Ishikawa (cell line): ENCODE data around the gene TNS3.

Experiments used
- CEBPB ChIP-seq: IDR thresholded peaks from 2 replicates; pipeline ENCODE4 v1.6.1; 2012
- CREB1 ChIP-seq: IDR thresholded peaks from 2 replicates; pipeline ENCODE4 v1.6.1; 2012; ENCODE audit warnings: low read depth
- EGR1 ChIP-seq: IDR thresholded peaks from 2 replicates; pipeline ENCODE4 v1.6.1; 2012
- EP300 ChIP-seq: IDR thresholded peaks from 2 replicates; pipeline ENCODE4 v1.6.1; 2012; ENCODE audit warnings: borderline replicate concordance
- NFIC ChIP-seq: IDR thresholded peaks from 2 replicates; pipeline ENCODE4 v1.6.1; 2012
- RAD21 ChIP-seq: IDR thresholded peaks from 2 replicates; pipeline ENCODE4 v1.6.1; 2012; ENCODE audit warnings: low read depth
- TAF1 ChIP-seq: IDR thresholded peaks from 2 replicates; pipeline ENCODE4 v1.6.1; 2012; ENCODE audit warnings: low read depth, mild to moderate bottlenecking
- TEAD4 ChIP-seq: IDR thresholded peaks from 2 replicates; pipeline ENCODE4 v1.6.1; 2012
- YY1 ChIP-seq: IDR thresholded peaks from 2 replicates; pipeline ENCODE4 v1.6.1; 2012; ENCODE audit warnings: low read depth
- ZBTB7A ChIP-seq: IDR thresholded peaks from 2 replicates; pipeline ENCODE4 v1.6.1; 2012; ENCODE audit warnings: low read depth
- TF ChIP-seq, protein P1 (sequence below): IDR thresholded peaks from 2 replicates; pipeline ENCODE4 v1.6.1; 2012; ENCODE audit warnings: low read depth, mild to moderate bottlenecking
- TF ChIP-seq, protein P2 (sequence below): IDR thresholded peaks from 2 replicates; pipeline ENCODE4 v1.6.1; 2012
- TF ChIP-seq, protein P3 (sequence below): IDR thresholded peaks from 2 replicates; pipeline ENCODE4 v1.6.1; 2012

DNA sequence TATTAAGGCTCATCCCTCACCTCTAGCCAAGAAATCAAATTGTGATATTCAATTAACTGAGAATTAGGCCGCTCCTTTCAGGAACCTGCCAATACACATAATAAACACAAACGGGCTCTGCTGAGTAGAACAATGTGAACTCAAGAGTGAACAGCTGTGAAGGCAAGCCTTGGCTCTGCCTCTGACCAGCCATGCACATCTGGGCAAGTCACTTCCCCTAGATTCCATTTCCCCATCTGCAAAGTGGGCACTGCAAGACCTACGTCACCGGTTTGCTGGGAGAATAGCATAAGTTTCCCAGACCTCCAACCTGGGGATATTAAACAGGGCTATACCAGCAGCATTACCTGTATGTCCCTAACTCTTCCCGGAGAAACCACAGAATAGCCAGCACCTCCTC, 355.2 kb downstream of the TNS3 start:
- TF ChIP-seq EP300 (no peak), CREB1 (no peak), YY1 (no peak), TAF1 (no peak), EGR1 (no peak), CEBPB (no peak), TEAD4 (no peak), RAD21 (no peak), NFIC (no peak), ZBTB7A (no peak)
- TF ChIP-seq, protein P1, sequence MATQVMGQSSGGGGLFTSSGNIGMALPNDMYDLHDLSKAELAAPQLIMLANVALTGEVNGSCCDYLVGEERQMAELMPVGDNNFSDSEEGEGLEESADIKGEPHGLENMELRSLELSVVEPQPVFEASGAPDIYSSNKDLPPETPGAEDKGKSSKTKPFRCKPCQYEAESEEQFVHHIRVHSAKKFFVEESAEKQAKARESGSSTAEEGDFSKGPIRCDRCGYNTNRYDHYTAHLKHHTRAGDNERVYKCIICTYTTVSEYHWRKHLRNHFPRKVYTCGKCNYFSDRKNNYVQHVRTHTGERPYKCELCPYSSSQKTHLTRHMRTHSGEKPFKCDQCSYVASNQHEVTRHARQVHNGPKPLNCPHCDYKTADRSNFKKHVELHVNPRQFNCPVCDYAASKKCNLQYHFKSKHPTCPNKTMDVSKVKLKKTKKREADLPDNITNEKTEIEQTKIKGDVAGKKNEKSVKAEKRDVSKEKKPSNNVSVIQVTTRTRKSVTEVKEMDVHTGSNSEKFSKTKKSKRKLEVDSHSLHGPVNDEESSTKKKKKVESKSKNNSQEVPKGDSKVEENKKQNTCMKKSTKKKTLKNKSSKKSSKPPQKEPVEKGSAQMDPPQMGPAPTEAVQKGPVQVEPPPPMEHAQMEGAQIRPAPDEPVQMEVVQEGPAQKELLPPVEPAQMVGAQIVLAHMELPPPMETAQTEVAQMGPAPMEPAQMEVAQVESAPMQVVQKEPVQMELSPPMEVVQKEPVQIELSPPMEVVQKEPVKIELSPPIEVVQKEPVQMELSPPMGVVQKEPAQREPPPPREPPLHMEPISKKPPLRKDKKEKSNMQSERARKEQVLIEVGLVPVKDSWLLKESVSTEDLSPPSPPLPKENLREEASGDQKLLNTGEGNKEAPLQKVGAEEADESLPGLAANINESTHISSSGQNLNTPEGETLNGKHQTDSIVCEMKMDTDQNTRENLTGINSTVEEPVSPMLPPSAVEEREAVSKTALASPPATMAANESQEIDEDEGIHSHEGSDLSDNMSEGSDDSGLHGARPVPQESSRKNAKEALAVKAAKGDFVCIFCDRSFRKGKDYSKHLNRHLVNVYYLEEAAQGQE = no peak
- TF ChIP-seq, protein P2, sequence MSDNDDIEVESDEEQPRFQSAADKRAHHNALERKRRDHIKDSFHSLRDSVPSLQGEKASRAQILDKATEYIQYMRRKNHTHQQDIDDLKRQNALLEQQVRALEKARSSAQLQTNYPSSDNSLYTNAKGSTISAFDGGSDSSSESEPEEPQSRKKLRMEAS = no peak
- TF ChIP-seq, protein P3, sequence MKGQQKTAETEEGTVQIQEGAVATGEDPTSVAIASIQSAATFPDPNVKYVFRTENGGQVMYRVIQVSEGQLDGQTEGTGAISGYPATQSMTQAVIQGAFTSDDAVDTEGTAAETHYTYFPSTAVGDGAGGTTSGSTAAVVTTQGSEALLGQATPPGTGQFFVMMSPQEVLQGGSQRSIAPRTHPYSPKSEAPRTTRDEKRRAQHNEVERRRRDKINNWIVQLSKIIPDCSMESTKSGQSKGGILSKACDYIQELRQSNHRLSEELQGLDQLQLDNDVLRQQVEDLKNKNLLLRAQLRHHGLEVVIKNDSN = no peak
